SH-SY5Y (cell line): ENCODE data around the gene INTU.

ENCODE experiments used
- GATA2 ChIP-seq: IDR thresholded peaks from 2 replicates; pipeline ENCODE4 v1.6.1; 2011; ENCODE audit warnings: mild to moderate bottlenecking, low read depth, low read length
- GATA3 ChIP-seq: IDR thresholded peaks from 2 replicates; pipeline ENCODE4 v1.6.1; 2011; ENCODE audit warnings: low read depth, mild to moderate bottlenecking, low read length, moderate library complexity

- no peak for TF ChIP-seq GATA3
- no peak for TF ChIP-seq GATA2
Observed at GRCh38 chr4:127622621-127622920, 10.2 kb upstream of the INTU start.
